GM18505 (cell line): ENCODE measurements around the gene FBXO34.
"Not testable (repeated sequence)": the region's sequence is repeated elsewhere in the genome, so short reads cannot be mapped to it uniquely, and the experiment has no call there.

Source experiments
- ATAC-seq: cut with Tn5 transposase; IDR thresholded peaks from one replicate; pipeline ENCODE4 v1.9.1; 2021; ENCODE audit not compliant: unreplicated experiment
- POLR2A ChIP-seq: IDR thresholded peaks from 4 replicates; pipeline ENCODE4 v1.6.1; 2011; ENCODE audit warnings: borderline replicate concordance; ENCODE audit not compliant: insufficient read depth, insufficient read length; ENCODE audit errors: extremely low read depth

Gene FBXO34

GRCh38 chr14:55306938-55307589 is 35.8 kb downstream of the FBXO34 start:
- no peak for TF ChIP-seq POLR2A
- ATAC-seq: no peak

- ATAC-seq: no peak
- TF ChIP-seq POLR2A: no peak
Observed at GRCh38 chr14:55309154-55309553, 37.9 kb downstream of the FBXO34 start.

GRCh38 chr14:55309761-55310365 is 38.6 kb downstream of the FBXO34 start:
- no peak for TF ChIP-seq POLR2A
- ATAC-seq: no peak

DNA sequence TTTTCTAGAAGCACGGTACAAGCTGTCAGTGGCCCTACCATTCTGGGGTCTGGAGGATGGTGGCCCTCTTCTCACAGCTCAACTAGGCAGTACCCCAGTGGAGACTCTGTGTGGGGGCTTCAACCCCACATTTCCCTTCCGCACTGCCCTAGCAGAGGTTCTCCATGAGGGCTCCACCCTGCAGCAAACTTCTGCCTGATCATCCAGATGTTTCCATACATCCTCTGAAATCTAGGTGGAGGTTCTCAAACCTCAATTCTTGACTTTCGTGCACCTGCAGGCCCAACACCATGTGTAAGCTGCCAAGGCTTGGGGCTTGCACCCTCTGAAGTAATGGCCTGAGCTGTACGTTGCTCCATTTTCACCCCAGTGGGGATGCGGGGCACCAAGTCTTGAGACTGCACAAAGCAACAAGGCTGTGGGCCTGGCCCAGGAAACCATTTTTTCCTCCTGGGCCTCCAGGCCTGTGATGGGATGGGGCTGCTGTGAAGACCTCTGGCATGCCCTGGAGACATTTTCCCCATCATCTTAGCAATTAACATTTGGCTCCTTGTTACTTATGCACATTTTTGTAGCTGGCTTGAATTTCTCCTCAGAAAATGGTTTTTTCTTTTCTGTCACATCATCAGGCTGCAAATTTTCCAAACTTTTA is 41.3 kb downstream of the FBXO34 start:
- not testable (repeated sequence) for ATAC-seq

- no peak for ATAC-seq
- TF ChIP-seq POLR2A: no peak
Observed at GRCh38 chr14:55313480-55313879, 42.3 kb downstream of the FBXO34 start.

DNA sequence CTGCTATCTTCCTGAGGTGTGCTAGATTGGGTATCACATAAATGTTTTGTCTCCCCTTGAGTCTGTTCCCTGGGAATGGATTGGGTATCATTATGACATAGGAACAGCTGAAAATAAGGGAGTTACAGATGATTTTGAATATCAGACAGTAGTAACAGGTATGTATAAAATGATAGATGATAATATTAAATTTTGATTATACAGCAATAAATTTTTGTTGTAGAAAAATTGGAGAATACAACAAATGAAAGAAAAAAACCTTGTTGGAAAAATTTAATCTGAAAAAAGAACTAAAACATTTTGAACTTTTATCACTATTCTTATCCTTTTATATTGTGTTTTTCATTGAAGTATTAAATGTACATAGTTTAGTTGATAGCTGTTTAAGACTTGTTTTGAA is 43.2 kb downstream of the FBXO34 start:
- ATAC-seq: no peak
- TF ChIP-seq POLR2A: no peak

GRCh38 chr14:55316564-55316963 is 45.3 kb downstream of the FBXO34 start:
- no peak for ATAC-seq
- no peak for TF ChIP-seq POLR2A

DNA sequence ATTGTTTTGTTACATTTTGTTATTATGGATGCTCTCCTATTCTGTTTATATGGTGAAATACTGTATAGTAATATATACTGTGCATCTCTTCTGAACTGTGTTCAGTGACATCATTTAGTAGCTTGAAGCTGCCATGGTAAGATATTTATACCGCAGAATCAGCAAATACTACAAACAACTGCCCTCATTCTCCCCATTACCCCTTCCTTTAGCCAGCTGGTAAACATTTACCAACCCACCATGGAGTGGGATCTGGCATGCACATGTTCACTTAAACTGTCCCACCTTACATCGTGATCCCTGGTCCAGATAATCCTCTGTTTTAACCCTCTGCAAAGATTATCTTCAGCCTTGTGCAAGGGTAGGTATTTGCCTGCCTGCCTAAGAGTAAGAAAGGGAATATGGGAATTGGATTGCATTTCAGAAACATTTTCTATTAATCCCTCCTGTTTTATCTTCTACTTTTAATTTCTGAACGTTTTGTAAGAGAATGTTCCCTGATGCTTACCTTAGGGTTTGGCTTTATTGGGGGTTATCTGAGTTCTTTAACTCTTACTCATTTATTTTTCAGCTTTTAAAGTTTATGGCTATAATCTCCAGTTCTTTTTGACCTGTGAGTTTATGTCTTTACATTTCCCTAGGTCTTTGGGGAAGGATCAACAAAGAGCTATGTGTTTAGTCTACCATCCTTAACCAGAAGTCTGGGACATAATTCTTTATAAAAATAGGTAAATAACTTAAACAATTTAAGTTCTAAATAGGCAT is 46.5 kb downstream of the FBXO34 start:
- TF ChIP-seq POLR2A: no peak
- ATAC-seq: no peak

DNA sequence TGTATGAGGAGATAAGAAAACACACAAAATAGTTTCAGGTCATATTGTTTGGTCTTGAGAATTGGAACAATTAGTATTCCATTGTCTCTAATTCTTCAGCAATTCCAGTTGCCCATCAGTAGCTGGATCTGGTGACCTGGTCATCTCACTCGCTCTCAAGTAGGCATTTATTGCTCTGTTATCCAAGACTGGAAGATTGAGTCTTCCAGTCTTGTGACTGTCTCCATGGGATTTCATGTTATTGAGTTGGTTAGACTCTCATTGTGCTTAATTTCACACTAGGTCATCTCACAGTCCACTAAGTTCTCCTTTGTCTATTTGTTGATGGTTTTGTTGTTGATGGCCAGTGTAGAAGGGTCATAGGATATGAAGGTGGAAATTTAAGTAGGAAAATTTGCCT is 47.5 kb downstream of the FBXO34 start:
- no peak for TF ChIP-seq POLR2A
- no peak for ATAC-seq

GRCh38 chr14:55323910-55324309 is 52.7 kb downstream of the FBXO34 start:
- ATAC-seq: no peak
- no peak for TF ChIP-seq POLR2A

- TF ChIP-seq POLR2A: no peak
- no peak for ATAC-seq
Observed at GRCh38 chr14:55324812-55325211, 53.6 kb downstream of the FBXO34 start.

DNA sequence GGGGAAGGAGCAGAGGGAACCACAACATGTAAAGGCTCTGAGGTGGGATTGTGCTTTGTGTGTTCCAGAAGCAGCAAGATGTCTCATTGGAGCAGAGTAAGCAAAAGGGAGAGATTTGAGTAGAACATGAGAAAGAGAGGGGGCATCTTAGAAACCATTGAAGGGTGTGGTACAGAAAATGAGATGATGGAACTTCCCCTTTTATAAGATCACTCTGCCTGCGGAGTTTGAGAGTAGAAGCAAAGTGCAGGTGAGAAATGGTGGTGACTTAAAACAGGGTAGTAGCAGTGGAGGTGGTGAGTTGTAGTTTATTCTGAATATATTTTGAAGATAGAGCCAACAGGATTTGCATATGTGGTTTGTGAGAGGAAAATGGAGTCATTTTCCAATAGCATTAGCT is 56.0 kb downstream of the FBXO34 start:
- TF ChIP-seq POLR2A: no peak
- ATAC-seq: peak; percentile 79

DNA sequence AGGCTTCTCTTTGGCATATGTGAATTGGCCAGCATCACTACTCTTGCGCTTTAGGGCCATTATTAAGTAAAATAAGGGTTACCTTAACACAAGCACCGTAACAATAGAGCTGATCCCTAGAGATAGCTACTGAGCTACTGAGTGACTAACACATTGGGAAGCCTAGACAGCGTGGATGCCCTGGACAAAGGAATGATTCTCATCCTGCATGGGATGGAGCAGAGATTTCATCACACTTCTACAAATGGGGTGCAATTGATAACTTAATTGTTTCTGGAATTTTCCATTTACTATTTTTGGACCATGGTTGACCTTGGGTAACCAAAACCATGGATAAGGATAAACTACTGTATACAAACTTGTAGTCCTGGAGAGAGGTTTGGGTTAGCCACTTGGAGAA is 57.1 kb downstream of the FBXO34 start:
- ATAC-seq: no peak
- TF ChIP-seq POLR2A: no peak
